ENCODE measurements around the gene RHOXF2B.
"Not testable (repeated sequence)": the region's sequence is repeated elsewhere in the genome, so short reads cannot be mapped to it uniquely, and the experiment has no call there.

RHOXF2B gene

DNA sequence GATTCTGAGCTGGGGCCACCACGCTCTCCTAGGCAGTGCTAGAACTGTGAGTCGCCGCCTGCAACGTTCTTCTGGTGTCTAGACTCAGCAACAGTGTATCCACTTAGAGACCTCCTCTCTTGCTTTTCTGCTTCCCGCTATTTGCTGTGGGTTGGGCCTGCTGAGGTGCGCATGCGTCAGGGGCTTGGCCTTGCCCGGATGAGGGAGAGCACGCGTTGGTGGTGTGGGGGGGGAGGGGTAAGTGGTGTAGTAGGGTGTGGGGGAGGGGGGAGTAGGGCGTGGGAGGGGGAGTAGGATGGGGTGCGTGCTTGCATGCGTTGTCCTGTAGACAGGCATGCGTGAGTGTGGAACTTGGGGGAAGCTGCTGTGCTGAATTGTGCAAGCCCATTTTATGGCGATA lies at the start of gene RHOXF2B:
Gene RHOXF2B, minus strand, starts transcription at position 101 of the 400 bp plus-strand sequence. CDS start 138 bp downstream, outside the sequence.
- DNase-seq (ENCODE audit: low read depth), result not testable (repeated sequence)

DNA sequence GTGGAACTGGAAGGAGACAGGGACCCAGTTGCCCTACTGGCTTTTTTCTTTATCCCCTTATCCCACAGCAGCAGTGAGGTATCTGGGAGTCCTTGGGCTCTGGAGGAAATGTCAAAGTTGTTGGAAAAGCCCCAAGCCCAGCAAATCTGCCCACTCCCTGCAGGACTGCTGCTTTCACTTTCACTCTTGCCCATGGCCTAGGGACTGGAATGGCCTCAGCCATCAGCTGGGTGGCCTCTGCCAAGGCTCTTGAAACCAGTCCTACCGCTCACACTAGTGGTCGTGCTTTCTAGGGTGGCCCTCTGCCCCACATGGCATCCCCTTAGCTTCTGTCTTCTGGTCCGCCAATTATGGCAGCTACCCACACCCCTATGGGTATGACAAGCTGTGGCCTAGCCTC lies 48.0 kb upstream of the RHOXF2B start:
- DNase-seq (ENCODE audit: low read depth), result no peak

DNA sequence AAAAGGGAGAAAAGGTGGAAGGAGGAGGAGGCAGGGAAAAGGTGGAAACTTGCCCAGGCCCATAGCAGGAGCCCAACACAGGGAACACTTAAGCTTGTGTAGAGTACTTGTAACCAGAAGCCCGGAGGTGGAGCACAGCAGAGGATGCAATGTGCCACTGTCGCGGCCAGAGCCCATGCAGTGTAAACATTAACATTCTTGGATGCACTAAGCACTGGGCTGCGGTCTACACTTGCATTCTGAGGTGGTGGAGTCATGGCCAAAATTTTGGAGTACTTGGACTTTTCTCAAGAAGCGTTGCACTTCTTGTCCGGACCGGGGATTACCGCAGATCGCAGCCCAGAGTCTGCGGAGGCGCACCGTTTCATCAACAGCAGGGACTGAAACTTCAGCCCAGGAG lies 42.7 kb upstream of the RHOXF2B start:
- DNase-seq (ENCODE audit: low read depth), result no peak

DNA sequence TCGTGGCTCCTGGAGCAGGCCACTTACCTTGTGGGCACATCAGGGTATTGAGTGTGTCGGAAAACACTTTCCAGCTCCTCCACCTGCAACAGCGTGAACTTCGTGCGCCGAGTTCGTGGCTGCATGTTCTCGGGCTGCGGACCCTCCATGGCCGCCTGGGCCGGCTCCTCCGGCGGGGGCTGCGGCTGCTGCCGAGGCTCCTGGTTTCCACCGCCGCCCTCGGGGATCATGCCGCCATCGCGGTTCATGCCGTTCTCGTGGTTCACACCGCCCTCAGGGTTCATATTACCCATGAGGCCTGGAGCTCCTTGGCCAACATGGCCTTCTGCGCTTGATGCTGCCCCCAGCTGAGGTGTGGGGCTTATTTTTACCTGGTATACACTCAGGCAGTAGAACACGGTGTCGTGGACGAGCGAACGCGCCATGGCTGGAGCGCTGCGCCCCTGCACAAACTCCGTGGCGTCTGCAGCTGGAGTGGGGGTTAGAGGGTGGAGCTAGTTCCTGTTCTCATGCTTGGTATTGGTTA lies 38.0 kb upstream of the RHOXF2B start, which contains the start of gene RHOXF1:
Gene RHOXF1, minus strand, starts transcription at position 476 of the 526 bp plus-strand sequence. Its CDS starts 51 bp downstream, at position 425.
- no peak for DNase-seq (ENCODE audit: low read depth)

DNA sequence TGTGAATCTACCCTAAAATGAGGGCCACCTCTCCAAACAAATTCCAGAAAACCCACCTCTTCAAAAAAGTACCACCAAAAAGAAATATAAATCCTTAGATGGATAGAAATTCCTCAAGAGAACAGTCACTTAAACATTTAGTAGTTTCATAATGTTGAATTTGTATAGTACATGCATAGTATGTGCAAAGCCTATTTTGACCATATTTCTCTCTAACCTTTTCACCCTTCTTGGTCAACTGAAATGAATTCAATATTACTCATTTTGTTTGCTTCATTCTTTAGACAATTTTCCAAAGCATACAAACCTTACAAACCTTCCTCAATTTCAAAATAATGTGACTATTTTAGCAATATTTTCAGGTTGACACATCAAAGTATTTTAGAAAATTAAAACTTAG lies 34.1 kb upstream of the RHOXF2B start:
- DNase-seq (ENCODE audit: low read depth), result no peak

DNA sequence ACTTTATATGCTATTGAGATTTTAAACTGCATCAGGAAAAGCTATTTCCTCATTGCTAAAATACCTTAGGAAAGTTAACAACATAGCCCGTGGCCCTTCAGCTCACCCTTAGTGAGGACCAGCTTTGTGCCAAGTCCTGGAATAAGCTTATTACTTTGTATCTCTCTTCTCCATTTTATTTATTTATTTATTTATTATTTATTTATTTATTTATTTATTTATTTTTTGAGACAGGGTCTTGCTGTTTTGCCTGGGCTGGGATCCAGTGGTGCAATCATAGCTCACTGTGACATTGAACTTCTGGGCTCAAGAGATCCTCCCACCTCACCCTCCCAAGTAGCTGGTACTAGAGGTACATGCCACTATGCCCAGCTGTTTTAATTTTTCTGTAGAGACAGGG lies 31.9 kb upstream of the RHOXF2B start:
- DNase-seq (ENCODE audit: low read depth), result no peak

DNA sequence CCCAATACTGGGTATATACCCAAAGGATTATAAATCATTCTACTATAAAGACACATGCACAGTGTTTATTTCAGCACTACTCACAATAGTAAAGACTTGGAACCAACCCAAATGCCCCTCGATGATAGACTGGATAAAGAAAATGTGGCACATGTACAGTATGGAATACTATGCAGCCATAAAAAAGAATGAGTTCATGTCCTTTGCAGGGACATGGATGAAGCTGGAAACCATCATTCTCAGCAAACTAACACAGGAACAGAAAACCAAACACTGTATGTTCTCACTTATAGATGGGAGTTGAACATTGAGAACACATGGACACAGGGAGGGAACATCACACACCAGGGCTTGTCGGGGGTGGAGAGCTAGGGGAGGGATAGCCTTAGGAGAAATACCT lies 27.2 kb upstream of the RHOXF2B start:
- not testable (repeated sequence) for DNase-seq (ENCODE audit: low read depth)

DNA sequence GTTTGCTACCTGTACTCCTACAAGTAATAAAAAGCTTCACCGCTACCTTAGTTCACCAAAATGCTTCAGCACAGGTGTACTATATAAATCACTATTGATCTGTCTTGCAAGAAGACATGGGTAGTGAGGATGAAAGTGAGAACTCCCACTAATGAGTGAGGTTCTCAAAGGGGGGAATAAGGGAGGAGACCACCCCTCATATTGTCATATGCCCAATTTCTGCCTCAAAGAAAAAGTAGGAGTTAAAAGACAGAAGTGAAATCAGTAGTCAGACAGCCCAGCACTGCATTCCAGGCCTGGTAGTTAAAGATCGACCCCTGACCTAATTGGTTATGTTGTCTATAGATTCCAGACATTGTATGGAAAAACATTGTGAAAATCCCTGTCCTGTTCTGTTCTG lies 23.6 kb upstream of the RHOXF2B start:
- DNase-seq (ENCODE audit: low read depth), result not testable (repeated sequence)

DNA sequence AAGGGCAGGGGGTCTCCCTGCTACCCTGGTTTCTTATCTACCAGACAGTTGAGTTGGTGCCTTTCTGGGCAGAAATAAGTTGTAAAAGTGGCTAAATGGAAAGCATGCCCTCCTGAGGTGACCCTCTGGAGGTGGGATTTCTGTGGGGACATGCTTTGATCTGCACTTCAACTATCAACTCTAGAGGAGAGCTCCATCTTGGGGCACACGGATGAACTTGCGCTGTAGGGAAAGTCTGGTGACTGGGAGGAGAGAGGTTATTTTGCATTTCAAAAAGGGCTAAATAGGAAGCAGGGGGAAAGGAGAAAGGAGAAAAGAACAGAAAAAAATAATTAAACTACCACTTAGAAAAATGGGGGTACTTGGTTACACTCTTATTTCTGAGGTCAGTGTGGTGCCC lies 12.7 kb upstream of the RHOXF2B start:
- no peak for DNase-seq (ENCODE audit: low read depth)

DNA sequence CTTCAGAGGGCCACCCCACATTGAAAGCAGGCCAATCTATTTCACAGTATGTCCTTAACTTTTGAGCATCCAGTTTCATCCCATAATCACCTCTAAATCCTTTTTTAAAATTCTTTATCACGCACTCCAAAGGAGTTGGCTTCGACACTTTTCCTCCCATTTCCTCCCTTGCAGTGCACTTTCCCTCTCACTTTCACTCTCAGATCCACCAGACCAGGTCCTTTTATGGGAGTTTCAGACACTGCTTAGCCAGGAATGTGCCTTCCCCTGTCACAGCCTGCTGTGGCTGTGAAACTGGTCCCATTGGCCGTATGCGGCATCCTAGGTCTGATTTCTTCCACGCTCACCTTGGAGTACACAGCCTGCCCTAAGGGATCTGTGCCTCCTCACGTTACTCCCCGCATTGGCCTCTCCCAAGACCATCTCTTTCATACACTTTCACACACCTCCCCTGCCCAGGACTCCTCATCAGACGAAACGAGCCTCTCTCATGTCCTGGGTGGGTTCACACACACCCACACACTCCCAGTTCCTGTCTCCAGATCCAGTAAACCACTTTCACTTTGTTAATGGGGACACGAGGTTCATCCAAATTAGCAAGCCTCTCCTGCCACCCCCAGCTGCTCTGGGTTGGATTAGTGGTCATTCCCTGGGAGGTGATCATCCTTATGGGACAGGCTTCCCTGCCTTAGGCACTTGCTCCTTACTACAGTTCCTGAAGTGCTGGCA lies 10.0 kb upstream of the RHOXF2B start:
- DNase-seq (ENCODE audit: low read depth), result no peak

DNA sequence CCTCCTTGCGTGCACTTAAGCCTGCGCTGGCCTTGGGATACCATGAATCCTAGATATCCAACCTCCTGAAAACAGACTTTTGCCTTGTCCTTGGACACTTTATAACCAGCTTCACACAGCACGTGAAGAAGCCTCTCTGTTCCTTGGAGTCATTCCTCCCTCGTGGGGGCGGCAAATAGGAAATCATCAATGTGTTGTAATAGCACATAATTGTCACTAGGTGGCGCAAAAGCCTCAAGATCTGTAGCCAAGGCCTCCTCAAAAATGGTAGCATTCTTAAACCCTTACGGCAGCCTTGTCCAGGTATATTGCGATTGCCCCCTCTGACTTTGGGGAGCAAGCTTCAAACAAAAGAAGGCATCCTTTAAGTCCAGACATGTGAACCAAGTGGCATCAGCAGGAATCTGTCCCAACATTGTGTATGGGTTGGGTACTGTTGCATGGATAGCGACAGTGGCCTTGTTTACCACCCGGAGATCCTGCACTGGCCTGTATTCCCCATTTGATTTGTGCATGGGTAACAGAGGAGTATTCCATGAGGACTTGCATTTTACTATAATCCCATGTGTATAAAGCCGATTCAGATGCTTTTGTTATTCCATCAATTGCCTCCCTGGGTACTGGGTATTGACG lies 8.2 kb upstream of the RHOXF2B start:
- not testable (repeated sequence) for DNase-seq (ENCODE audit: low read depth)

DNA sequence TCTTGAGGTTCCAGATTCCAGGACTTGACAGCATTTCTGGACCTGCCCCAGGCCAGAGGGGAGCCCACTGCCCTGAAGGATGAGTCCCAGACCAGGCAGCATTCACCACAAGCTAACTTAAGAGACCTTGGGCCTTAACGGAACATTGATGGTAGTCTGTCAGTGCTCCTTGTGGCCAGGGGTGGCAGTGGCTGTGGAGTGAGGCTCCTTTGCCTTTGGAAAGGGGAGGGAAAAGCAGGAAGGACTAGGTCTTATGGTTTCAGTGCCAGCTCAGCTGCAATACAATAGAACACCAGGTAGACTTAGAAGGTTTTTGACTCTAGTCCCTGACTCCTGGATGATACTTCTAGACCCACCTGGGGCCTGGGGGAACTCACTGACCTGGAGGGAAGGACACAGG lies 11.3 kb downstream of the RHOXF2B start:
- not testable (repeated sequence) for DNase-seq (ENCODE audit: low read depth)

DNA sequence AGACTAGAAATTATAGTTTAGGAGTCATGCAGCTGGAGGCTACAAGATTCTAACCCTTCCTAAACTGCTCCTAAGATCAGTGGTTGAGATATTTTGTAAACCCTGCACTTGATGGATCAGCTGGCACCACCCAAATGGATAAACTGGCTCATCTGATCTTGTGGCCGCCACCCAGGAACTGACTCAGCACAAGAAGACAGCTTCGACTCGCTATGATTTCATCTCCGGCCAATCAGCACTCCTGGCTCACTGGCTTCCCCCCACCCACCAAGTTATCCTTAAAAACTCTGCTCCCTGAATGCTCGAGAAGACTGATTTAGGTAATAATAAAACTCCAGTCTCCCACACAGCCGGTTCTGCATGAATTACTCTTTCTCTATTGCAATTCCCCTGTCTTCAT lies 34.8 kb downstream of the RHOXF2B start:
- not testable (repeated sequence) for DNase-seq (ENCODE audit: low read depth)

DNA sequence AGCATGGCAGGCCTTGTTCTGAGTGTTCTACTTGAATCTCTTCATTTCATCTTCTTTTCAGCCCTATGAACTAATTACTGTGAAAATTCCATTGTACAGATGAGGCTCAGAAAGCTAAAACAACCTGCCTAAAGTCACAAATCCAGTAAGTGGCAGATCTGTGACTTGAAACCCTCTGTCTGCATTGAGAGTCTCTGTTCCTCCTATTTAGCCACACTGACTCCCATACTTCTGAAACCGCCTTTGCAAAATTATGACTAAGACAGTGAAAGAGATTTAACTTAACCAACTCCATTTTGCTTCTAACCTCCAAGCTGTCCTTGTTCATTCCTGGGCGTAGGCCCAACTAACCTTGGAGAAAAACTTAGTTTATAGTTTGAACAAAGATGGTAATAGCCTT lies 35.2 kb downstream of the RHOXF2B start:
- not testable (repeated sequence) for DNase-seq (ENCODE audit: low read depth)

DNA sequence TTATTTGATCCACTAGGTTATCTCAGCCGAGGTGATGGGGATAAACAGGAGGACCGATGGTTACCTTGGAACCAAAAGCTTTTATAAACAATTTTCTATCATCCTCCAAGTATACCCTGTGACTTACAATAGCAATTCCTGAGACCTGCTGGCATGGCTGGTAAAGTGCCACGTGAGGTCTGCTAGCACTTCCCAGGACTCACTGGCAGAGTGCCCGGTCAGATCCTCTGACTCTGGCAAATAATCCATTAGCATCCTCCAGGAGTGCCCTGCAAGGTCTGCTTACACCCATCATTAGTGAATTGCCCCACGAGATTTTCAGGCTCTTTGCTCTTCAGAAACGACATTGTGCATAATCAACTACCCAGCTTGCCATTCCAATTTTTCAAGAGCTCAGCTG lies 37.3 kb downstream of the RHOXF2B start:
- DNase-seq (ENCODE audit: low read depth), result not testable (repeated sequence)

DNA sequence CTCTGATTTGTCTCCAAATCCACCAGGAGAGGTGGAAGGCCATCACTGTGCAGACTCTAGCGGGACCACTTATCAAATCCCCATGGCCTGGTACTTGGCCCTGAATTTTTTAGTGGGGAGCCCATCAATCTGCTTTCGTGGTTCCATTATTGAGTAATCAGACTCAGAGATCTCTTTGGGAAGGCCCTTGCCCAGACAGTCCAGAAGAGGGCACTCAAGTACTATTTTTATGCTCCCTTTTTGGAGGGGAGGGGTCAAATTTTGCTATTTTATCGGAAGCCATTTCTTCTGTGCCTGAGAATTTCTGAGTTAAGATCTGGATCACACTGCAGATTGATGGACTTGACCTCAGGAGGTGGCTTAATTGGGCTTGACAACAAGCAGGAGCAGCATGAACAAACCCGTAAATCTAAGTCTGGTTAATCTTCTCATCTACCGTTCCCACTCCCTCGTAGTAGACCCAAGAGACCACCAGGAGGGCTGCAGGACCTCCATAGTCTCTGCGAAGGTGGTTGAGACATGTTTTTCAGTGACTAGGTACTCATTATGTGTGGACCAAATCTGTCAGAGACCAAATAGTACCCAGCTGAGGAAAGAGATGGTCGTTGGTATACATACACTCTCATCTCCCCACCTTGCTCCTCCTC lies 38.3 kb downstream of the RHOXF2B start:
- DNase-seq (ENCODE audit: low read depth), result not testable (repeated sequence)

DNA sequence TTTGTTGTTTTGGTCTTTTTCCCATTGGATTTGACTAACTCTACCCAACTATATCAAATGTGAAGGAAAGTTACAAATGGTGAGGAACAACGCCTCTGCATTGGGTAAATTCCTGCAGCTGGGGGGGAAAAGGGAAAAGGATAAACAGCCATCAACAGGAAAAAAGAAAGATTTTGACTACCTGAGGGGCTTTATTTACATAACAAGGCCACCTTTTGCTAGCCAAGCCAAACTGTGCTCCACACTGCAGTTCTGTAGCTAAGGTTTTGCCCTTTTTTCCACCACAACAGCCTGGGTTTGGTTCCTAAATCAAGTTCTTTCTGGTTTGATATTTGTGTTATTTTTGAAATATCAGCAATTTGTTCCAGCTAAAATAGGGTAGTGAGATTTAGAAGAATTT lies 40.8 kb downstream of the RHOXF2B start:
- DNase-seq (ENCODE audit: low read depth), result no peak

DNA sequence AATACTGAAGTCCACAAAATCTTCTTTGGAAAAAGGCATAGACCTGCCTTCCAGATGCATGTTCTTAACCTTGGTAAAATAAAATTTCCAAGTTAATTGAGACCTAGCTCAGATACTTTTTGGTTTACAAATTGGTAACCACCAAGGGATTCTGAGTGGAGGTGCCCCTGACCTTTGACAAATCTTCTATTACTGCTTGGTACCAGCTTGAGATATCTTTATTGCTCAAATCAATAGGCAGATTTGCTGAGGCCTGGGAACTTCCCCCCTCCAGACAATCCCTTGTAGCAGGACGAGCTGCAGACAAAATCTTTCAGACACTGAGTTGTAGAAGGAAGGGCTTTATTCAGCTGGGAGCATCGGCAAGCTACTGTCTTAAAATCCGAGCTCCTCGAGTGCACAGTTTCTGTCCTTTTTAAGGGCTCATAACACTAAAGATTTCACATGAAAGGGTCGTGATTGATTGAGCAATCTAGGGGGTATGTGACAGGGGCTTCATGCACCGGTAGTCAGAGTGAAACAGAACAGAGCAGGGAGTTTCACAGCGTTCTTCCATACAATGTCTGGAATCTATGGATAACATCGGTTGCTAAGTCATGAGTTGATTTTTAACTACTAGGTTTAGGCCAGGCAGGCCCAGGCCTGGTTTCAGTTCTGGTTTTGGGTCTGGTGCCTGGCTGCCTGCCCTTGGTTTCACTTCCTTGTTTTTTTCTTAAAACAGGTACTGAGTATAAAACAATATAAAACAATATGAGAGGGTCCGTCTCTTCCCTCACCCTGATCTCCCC lies 41.8 kb downstream of the RHOXF2B start:
- DNase-seq (ENCODE audit: low read depth), result not testable (repeated sequence)

DNA sequence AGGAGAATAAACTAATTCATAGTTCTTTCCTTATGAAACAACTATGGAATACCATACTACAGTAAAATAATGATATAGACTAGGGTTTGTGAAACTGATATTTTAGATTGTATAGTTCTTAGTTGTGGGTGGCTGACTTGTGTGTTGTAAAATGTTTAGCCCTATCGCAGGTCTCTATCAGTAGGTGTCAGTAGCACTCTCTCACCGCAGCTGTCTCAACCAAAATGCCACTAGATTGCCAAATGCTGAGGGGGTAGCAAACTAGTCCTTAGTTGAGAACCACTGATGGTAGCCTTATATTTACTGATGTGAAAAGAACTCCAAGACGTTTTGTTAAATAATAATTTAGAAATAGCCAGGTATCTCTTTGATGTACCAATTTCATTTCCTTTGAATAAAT lies 48.1 kb downstream of the RHOXF2B start:
- DNase-seq (ENCODE audit: low read depth), result no peak

DNA sequence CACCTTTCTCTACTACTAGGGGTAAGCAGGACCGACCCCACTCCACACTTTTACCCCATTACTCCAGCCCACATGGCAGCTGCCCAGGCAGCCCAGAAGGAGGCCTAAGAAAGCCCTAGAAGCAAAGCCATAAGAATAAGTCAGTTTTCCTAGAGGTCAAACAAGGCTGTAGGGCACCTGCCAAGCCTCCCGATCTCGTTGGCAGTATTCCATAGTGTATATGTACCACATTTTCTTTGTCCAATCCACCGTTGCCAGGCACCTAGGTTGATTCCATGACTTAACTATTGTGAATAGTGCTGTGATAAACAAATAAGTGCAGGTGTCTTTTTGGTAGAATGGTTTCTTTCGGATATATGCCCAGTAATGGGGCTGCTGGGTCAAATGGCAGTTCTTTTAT lies 54.2 kb downstream of the RHOXF2B start:
- no peak for DNase-seq (ENCODE audit: low read depth)

DNA sequence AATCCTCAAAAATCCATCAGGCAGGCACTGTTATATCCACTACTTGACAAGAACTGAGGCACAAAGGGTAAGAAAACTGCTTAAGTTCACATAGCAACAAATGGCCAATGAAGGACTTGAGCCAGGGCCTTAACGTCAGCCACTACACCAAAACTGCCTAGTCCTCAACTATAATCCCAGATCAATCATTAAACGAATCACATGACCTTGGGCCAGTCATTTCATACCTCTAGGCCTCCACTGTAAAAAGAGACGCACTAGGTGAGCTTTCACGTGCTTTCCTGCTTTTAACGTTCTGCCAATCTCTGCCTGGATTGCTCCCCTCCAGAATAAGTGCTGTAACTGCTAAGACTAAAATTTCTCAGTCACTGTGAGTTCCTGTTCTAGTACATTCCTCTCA lies 54.7 kb downstream of the RHOXF2B start:
- DNase-seq (ENCODE audit: low read depth), result no peak

All from stimulated activated CD8-positive, alpha-beta memory T cell treated with anti-CD3 and anti-CD28 coated beads, Interleukin-12 subunit alpha, Interleukin-12 subunit beta, amount 100 ng/mL, for 4 hours (primary cell).